HepG2 (cell line): ENCODE measurements around the gene IFI30. TPM values are rescaled to one million over a fixed set of nuclear protein-coding genes. Genes with fewer than 3 reads are reported as not detected.

Experiments
- AFF4 ChIP-seq: sonication (generic); formaldehyde crosslinking; IDR thresholded peaks from 2 replicates; pipeline ENCODE4 v1.4.0; 2020; ENCODE audit warnings: missing genetic modification reagents
- ATM ChIP-seq: fragments of 450-650 bp; IDR thresholded peaks from 2 replicates; pipeline ENCODE4 v1.7.1; 2017; ENCODE audit warnings: mild to moderate bottlenecking, borderline replicate concordance
- CENPT ChIP-seq: sonication (generic); formaldehyde crosslinking; IDR thresholded peaks from 2 replicates; pipeline ENCODE4 v1.8.0; 2022; ENCODE audit warnings: low read depth, mild to moderate bottlenecking, moderate library complexity, missing genetic modification reagents
- ELK4 ChIP-seq: sonication (generic); formaldehyde crosslinking; IDR thresholded peaks from 2 replicates; pipeline ENCODE4 v1.9.0; 2021; ENCODE audit warnings: missing genetic modification reagents, borderline replicate concordance
- GFI1 ChIP-seq: sonication (generic); formaldehyde crosslinking; IDR thresholded peaks from 2 replicates; pipeline ENCODE4 v1.5.0; 2020; ENCODE audit warnings: missing genetic modification reagents, mild to moderate bottlenecking, borderline replicate concordance
- HNRNPLL ChIP-seq: fragments of 200-400 bp; formaldehyde crosslinking; IDR thresholded peaks from 2 replicates; pipeline ENCODE4 v1.6.1; 2017; ENCODE audit warnings: mild to moderate bottlenecking, low read depth, low read length; ENCODE audit not compliant: poor library complexity, severe bottlenecking
- IRF9 ChIP-seq: sonication (generic); formaldehyde crosslinking; IDR thresholded peaks from 2 replicates; pipeline ENCODE4 v1.8.0; 2022; ENCODE audit warnings: missing genetic modification reagents, mild to moderate bottlenecking, borderline replicate concordance
- ISL2 ChIP-seq: sonication (generic); formaldehyde crosslinking; IDR thresholded peaks from 2 replicates; pipeline ENCODE4 v1.5.0; 2020; ENCODE audit warnings: missing genetic modification reagents
- KLF16 ChIP-seq, 2 experiments: sonication (generic) in 1 of 2; formaldehyde crosslinking in 1 of 2; IDR thresholded peaks; 2 replicates each; pipeline versions ENCODE4 v1.6.1 to v1.8.0; 2016 to 2023; ENCODE audit warnings: missing genetic modification reagents in 2 of 2, missing compliant biosample characterization in 1 of 2
- MIXL1 ChIP-seq: IDR thresholded peaks from 2 replicates; pipeline ENCODE4 v1.6.1; 2016
- NFRKB ChIP-seq: fragments of 450-650 bp; IDR thresholded peaks from 2 replicates; pipeline ENCODE4 v1.6.1; 2017
- PHB2 ChIP-seq: fragments of 450-650 bp; IDR thresholded peaks from 2 replicates; pipeline ENCODE4 v1.6.1; 2018; ENCODE audit not compliant: partially characterized antibody
- PRDM4 ChIP-seq: sonication (generic); formaldehyde crosslinking; IDR thresholded peaks from 2 replicates; pipeline ENCODE4 v1.9.0; 2021; ENCODE audit warnings: missing genetic modification reagents, borderline replicate concordance
- RAD21 ChIP-seq: fragments of 450-650 bp; formaldehyde crosslinking; IDR thresholded peaks from 2 replicates; pipeline ENCODE4 v1.5.0; 2020; ENCODE audit warnings: mild to moderate bottlenecking
- THAP8 ChIP-seq: sonication (generic); formaldehyde crosslinking; IDR thresholded peaks from 2 replicates; pipeline ENCODE4 v1.5.1; 2020; ENCODE audit warnings: missing genetic modification reagents, mild to moderate bottlenecking, borderline replicate concordance
- ZNF282 ChIP-seq: fragments of 450-650 bp; IDR thresholded peaks from 2 replicates; pipeline ENCODE4 v1.6.1; 2018; ENCODE audit not compliant: partially characterized antibody
- ZNF329 ChIP-seq: sonication (generic); formaldehyde crosslinking; IDR thresholded peaks from 2 replicates; pipeline ENCODE4 v1.9.0; 2021; ENCODE audit warnings: low read depth, mild to moderate bottlenecking, missing genetic modification reagents
- ZNF570 ChIP-seq: sonication (generic); formaldehyde crosslinking; IDR thresholded peaks from 2 replicates; pipeline ENCODE4 v1.4.0; 2020; ENCODE audit warnings: mild to moderate bottlenecking, missing genetic modification reagents, borderline replicate concordance
- ZNF652 ChIP-seq: IDR thresholded peaks from 2 replicates; pipeline ENCODE4 v1.6.1; 2016; ENCODE audit warnings: low read depth, borderline replicate concordance
- ZNF776 ChIP-seq: sonication (generic); formaldehyde crosslinking; IDR thresholded peaks from 2 replicates; pipeline ENCODE4 v1.4.0; 2020; ENCODE audit warnings: mild to moderate bottlenecking, missing genetic modification reagents
- ZSCAN30 ChIP-seq: sonication (generic); formaldehyde crosslinking; IDR thresholded peaks from 2 replicates; pipeline ENCODE4 v1.5.0; 2020; ENCODE audit warnings: mild to moderate bottlenecking, missing genetic modification reagents
- polyA plus RNA-seq, 8 experiments: library from polyadenylated mRNA; depleted of rRNA in 3 of 8; stranded (reverse) in 7 of 8; unstranded in 1 of 8; fragments of >200 nt; fragmentation: Illumina TruSeq in 4 of 8; extraction: Trizol in 4 of 8; gene quantifications; 2 replicates each; pipeline versions ENCODE4 v1.2.1 to v1.2.3, GENCODE V29; 2011 to 2016; ENCODE audit warnings: low read depth in 4 of 8, missing spikeins in 1 of 8, mixed read lengths in 1 of 8; ENCODE audit not compliant: insufficient read depth in 1 of 8
- total RNA-seq, 5 experiments: library from RNA; depleted of rRNA; stranded (reverse); fragments of >200 nt; fragmentation: Illumina TruSeq; extraction: Trizol; gene quantifications; 2 replicates each; pipeline ENCODE4 v1.2.3, GENCODE V29; 2016; ENCODE audit warnings: low read depth in 1 of 5

Gene IFI30
- total and polyA plus RNA-seq, 2 of the 13 experiments (the other 11 are each of a cell fraction or from before 2014, with no cell fraction given) = 25.0 to 79.4 TPM

GRCh38 chr19:18152817-18153555, 20.6 kb upstream of the IFI30 start, which contains the start of gene PIK3R2 (continued):
- peak; percentile 68 for TF ChIP-seq HNRNPLL
- TF ChIP-seq GFI1 = no peak
- peak; percentile 2; the same call in 1 of the 2 replicates for TF ChIP-seq ISL2 (CRISPR knock-in tag)
- TF ChIP-seq ELK4 (CRISPR knock-in tag) = no peak
- no peak for TF ChIP-seq KLF16 (CRISPR knock-in tag; IDR thresholded peaks at IDR 0.05)
- TF ChIP-seq MIXL1 (CRISPR knock-in tag) = no peak
- no peak for TF ChIP-seq PHB2
- peak; percentile 31; the same call in 1 of the 2 replicates for TF ChIP-seq CENPT (CRISPR knock-in tag)
- TF ChIP-seq ATM = no peak
- TF ChIP-seq AFF4 = no peak
- peak; percentile 26; the same call in 1 of the 2 replicates for TF ChIP-seq IRF9
- no peak for TF ChIP-seq ZNF652 (CRISPR knock-in tag)
- peak; percentile 48; the same call in 1 of the 2 replicates for TF ChIP-seq RAD21 (CRISPR knock-in tag)
- TF ChIP-seq ZSCAN30 (CRISPR knock-in tag) = no peak
- TF ChIP-seq ZNF570 (CRISPR knock-in tag) = no peak
- TF ChIP-seq ZNF329 = 0 out of 2 replicates have a peak, but pooled peaks have one; percentile 35
- no peak for TF ChIP-seq ZNF282
- TF ChIP-seq ZNF776 (CRISPR knock-in tag) = no peak; the same call in none of the 2 replicates
- TF ChIP-seq THAP8 (CRISPR knock-in tag) = no peak
- TF ChIP-seq NFRKB = no peak
- TF ChIP-seq PRDM4 (CRISPR knock-in tag) = no peak
